AG20443 (cell line): Measurements from ENCODE around the gene INTS12.

Source experiments
- DNase-seq: peaks from one replicate; pipeline ENCODE4 v3.0.0; 2012; ENCODE audit warnings: low spot score, mixed read lengths

INTS12 gene

DNA sequence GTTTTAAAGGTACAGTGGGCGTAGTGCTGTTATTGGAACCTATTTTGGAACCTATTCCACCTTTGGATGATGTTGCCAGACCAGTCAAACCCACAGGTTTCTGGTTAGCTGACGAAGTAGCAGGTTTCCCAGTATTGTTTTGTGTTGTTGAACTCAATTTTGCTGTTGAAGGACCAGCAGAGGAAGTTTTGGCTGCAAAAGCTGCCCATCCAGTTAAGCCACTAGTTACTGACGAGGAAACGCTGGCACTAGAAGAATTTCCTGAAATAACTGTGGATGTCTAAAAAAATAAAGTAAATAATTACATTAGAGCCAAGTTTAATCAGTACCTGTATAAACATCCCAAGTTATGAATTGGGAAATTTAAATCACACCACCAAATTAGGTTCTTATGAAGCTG, 25.5 kb downstream of the INTS12 start:
- DNase-seq: no peak

DNA sequence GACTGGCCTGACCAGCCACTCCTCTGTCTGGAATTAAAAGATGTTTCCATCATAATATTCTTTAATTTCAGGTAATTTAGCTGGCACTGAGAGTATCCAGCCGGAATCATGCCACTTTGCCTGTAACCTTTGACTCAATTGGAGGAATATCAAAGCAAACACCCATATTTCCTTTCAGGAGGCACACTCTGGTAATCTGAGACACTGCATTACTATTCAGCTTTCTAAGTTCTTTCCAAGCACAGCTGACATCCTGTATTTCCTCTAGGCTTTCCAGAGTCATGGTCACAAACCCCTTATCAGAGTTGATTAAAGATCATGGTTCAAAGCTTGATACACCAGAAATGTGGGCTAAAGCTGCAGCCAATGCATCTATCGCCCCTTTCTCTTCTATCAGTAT, 29.3 kb downstream of the INTS12 start:
- DNase-seq: no peak

DNA sequence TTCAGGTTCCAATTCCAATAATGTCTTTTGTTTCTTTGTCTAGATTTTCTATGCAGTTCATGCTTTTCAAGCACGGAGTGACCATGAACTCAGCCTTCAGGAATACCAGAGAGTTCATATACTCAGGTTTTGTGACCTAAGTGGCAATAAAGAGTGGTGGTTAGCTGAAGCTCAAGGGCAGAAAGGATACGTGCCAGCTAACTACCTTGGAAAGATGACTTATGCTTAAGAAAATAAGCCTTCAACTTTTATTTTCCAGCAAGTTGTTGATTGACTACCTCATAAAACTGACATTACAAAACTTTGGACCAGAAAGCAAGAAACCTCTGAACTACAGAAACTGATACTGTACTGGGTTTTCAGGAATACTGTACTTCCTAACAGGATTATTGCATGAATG, 30.8 kb downstream of the INTS12 start:
- no peak for DNase-seq

DNA sequence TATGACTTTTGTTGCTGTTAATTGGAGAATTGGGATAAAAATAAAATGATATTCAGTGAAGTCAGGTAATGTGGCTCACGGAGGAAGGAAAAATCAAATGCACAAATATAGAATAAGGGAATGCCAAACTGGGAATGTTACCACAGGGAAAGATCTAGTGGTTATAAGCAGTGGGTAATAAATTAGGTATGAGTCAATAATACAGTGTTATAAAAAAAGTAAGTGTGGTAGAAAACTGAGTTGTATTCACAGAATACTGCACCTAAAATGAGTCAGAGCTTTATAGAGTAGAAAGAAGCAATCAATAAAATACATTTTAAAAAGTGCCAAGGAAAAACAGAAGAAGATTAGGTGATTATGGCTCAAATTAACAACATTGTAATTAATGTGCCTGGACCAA, 34.5 kb downstream of the INTS12 start:
- DNase-seq: no peak

DNA sequence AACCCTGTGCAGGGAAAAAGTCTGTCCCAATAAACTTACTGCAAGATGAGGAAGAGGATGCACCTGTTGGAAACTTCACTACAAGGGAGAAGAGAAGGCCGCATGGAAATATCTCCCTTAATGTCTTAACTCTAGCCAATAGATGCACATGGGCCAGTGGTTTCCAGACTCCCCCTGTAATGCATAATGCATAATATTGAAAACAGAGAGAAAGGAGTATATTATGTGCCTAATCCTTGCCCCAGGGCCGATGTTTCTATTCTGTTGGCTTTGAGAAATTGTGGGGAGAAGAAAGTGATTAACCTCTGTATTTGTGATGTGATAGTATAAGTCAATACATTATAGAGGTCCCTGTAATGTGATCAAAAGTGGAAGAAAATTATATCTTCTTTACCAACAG, 37.2 kb downstream of the INTS12 start:
- no peak for DNase-seq

DNA sequence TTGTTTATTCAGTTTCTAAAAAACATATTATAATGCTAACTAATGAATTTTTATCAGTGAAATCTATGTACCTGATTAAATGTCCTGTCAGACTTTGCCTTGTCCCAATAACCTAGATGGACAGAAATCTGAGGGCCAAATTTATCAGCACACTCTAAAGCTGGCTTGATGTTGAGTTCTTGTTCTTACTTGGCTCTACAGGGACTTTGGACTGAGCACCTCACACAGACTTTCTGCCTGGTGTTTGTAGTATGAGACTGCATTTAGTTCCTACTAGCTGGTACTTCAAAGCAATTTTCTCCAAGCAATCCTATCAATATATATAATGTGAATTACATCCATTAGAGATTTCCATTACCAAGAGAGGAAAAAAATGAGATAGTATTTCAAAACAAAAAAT, 37.8 kb downstream of the INTS12 start:
- no peak for DNase-seq

GRCh38 chr4:105666693-105667092, 41.8 kb downstream of the INTS12 start:
- DNase-seq: peak; percentile 16

DNA sequence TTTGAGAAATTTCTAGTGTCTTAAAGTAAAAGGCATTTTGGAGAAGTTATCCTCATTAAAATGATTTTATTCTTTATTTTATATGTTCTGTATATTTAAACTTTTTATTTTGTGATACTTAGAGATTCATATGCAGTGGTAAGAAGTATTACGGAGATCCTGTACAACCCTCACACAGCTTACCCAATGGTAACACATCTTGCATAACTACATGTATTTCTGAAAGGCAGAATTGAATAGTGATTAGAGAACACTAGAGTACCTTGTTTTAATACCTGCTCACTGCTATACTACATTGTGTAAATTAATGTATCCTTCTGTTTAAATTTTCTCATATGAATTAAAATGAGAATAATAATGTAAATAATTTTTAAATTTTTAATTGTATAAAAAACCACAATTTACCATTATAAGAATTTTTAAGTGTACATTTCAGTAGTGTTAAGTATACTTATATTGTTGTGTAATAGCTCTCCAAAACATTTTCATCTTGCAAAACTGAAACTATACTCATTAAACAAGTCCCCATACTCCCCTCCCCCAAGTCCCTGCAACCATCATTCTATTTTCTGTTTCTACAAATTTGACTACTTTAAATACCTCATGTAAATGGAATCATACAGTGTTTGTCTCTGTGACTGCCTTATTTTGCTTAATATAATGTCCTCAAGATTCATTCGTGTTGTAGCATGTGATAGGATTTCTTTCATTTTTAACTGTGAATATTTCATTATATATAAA, 45.4 kb downstream of the INTS12 start:
- no peak for DNase-seq

- DNase-seq: no peak
Measured at GRCh38 chr4:105661028-105661427, 47.5 kb downstream of the INTS12 start.

DNA sequence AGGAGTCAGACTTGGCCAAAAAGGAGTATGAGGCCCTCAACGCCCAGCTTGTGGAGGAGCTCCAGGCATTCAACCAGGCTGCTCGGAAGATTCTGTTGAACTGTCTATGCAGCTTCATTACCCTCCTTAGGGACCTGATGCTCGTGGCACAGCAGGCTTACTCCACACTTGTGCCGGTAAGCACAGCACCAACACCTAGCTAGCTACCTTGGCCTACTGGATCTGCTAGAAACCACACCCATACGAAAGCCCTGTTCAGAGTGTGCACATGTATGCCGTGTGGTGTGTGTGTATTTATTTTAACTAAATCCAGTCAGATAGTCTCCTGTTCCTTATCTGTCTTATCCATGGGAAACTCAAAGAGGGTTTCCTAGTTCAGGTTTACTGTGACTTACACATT, 49.3 kb downstream of the INTS12 start:
- no peak for DNase-seq

DNA sequence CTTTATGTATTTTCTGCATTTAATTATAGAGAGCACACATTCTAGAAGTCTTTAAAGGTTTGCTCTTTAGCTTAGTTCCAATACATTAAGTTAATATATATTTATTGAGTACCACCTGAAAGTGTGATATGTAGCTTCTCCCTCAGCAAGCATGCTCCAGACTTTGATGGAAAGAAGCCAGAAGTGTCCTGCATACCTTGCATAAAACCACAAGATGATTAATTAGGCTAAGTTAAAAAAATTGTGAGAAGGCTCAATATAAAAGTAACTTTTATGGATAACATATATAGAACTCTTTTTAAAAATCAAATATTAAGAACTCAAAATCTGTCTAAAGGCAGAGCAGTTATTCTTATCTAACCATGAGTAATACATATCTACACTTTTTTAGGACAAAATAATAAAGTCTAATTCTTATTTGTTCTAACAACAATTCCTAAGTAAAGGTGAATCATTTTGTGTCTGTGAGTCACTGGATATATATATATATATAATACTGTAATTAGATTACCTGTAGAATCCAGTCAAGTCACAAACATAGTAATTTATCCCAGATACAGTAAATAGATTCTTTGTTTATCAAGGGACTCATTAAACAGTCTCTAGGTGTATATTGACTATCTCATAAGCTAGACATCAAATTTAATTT, 51.2 kb downstream of the INTS12 start:
- no peak for DNase-seq

DNA sequence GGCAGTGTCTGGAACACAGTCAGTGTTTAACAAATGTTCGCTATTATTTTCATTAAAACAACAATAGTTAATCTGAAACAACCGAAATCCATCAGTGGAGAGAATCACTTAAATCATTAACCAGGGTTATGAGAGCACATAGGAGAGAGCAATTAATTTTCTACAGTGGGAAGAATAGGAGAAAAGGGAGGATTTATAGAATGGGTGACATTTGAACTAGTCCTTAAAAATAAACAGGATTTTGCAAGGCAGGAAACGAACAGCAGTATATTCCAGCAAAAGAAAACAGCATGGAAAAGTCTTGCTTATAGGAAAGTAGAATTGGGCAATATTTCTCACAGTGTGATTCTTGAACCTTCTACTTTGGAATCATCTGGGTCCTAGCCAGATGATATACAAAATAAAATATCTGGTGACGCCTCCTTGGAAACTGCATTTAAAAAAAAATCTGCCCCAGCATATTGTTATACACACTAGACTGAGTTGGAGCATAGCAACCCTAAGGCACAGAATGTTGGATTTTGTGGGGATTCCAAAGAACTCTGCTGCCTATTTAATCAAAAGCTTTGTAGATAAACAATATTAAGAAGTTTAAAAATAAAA, 56.1 kb downstream of the INTS12 start:
- DNase-seq: no peak

GRCh38 chr4:105651884-105652283, 56.6 kb downstream of the INTS12 start:
- no peak for DNase-seq

DNA sequence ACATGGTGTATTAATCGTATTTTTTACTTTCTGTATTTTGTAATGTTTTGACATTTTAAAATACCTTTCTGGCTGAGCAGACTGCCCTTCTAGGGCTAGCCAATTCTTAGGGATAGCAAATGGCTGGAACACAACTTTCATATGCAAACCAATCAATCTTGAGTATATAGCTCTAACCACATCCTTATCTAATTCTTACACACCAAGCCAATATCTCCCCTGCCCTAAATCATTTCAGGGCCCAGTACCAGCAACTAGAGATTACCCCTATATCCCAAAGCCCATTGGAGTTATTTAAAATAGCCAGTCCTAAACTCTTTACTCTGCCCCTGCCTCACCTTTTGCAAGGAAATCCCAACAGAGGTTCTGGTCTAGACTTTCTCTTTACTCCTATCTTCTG, 58.3 kb downstream of the INTS12 start:
- DNase-seq: no peak

DNA sequence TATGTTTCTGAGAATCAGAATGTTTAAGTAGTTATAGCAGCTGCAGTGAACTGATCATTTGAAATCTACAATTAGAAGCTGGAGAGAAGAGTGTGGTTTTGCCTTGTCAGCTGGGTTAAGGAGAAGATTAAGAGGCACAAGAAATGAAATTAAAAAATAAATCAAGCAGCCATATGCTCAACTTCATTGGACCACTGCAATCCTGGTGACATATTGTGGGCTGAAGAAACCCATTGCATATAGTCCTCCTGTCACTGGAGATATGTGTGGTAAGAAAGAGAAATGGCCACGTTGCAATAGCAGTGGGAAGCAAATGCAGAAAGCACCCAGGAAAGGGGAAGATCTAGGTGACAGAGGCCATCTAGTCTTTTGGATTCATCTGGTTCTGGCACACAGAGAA, 63.0 kb downstream of the INTS12 start:
- no peak for DNase-seq

DNA sequence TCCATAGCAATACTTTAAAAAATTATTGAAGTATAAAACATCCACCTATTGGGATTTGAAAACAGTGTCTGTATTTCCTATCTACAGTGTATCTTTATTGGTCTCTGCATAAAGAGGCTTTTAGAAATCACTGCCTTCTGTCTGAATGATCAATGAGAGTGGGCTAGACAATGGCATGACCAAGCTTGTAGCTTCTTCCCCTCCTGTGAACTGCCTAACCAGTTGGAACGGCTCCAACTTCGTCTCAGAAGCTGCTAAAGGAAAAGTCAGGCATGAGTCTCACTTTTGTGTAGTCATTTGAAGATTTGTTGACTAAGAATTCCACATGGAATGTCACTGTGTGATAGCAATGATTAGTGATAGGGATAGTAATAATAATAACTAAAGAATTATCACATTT, 64.2 kb downstream of the INTS12 start:
- DNase-seq: no peak

DNA sequence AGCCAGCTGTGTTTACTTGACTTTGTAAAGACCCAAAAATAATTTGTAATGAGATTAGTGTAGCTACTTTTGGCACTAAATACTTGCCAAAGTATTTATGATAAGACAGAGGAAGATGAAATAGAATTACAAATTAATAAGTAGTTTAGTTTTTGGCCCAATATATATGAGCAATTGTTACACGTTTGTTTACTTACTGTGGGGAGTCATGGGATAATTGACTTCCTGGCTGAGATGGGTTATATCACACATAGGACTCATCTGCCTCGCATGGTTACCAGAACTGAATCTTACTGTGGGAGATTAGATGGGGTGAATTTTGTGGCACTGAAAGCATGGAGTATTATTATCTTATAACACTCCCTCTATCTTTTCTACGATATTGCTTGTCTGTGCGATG, 66.6 kb downstream of the INTS12 start:
- no peak for DNase-seq

DNA sequence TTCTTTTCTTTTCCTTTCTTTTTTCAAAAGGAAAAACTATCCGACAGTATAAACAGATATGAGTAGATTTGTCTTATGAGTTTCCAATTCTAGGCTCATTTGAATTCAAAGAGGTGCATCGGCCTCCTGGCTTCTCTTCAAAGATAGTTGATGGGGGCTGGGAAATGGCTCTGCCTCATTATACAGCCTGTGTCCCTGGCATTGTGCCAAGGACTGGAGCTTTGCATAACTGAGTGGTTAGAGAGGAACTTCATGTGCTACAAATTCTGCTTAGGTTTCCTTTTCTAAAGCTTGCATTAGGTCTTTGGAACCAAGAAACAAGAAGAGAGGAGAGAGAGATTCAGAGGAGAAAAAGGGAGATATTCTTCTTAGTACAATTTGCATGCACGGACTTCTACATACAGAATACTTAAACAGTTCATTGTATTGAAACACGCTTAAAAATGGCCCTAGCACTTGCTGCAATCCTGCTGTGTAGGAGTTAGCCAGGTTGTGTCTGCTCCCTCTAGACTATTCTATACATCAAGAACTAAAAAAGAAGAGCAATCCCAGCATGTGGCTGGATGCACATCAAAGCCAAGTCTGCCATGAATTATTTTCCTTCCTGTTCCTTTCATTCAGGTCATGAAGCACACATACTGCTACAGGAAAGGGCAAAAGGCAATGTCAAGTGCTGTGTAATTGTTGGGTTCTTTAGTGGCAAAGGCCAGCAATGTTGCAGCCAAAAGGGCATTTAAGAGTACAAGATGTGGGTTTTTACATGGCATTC, 70.9 kb downstream of the INTS12 start:
- no peak for DNase-seq

DNA sequence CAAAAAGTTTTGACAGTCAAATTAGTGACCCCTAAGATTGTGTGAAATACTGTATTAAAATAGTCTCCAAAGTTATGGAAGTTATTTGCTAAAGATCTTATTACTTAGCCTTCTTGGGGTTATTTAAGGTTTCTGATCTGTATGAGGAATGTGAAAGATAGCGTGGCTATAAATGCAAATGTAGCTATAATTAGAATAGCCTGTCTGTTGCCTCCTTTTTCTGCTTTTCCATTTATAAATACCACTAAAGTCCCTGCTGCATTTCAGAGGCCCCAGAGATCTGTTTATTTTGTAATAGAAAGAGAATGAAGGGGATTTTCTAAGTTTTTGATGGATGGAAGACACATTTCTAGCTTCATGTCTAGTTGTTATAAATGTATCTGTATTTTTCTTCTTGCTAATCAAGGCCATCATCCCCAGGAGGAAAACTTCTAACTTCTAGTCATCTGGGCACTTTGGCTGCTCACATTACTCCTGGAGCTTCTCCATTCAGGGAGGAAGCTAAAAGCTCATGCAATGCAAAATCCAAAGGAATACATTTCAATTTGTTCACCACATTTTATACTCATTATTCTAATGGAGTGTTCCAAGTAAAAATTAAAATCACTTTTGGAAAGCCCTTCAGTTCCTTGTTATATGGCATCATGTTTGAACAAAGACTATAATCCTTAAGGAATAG, 73.9 kb downstream of the INTS12 start:
- DNase-seq: no peak

DNA sequence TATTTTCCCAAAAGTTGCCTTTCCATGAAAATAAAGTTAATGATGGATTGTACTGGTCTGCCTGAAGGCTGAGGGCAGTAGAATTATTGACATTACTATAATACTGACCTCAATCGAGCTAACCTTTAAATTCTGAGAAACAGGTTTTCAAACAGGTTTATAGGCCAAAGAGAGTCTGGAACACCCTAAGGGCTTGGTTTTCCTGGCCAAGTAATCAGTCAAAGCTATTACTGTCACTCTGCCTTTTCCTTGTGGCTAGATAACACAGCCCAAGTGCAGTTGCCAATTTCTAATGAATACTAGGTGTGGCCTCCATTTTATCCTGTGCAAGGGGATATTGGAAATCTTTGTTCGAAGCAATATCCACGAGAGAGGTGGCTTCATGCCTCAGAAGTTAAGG, 75.2 kb downstream of the INTS12 start:
- no peak for DNase-seq
